ENCODE data around the gene CDK19.
"Not testable (repeated sequence)": the region's sequence is repeated elsewhere in the genome, so short reads cannot be mapped to it uniquely, and the experiment has no call there.

The CDK19 gene

GRCh38 chr6:110617057-110617456 is 198.2 kb downstream of the CDK19 start:
- DNase-seq: no peak

DNA sequence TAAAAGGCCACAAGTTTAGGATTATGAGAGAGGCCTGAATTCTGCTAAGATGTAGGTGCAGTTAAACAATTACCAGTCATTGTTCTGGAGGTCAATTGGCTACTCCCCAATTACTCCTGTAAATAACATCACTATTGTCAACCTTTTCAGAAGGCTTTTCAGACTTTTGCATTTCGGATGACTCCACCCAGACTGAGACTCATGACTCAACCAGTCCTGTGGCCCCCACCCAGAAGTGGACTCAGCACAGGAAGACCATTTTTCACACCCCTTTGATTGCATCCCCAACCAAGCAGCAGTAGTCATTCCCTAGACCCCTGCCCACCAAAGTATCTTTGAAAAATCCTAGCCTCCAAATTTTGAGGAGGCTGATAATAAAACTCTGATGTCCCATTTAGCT is 199.5 kb downstream of the CDK19 start:
- DNase-seq: no peak

DNA sequence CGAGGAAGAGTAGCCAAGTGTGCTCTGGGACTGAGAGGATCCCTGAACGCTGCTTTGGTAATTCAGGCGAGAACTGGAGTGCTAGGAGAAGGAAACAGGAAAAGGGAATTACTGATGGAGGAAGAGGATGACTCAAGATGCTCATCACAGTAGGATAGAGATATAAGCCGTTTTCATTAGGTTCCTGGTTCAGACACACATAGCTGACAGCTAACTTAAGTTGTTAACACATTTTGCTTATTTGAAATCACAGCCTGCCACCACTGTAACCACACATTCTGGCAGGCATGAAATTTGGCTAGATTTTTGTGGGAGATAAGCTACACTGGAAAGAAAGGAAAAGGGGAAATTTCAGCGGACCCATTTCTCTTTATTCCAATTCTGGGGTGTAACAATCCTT is 200.7 kb downstream of the CDK19 start:
- no peak for DNase-seq

DNA sequence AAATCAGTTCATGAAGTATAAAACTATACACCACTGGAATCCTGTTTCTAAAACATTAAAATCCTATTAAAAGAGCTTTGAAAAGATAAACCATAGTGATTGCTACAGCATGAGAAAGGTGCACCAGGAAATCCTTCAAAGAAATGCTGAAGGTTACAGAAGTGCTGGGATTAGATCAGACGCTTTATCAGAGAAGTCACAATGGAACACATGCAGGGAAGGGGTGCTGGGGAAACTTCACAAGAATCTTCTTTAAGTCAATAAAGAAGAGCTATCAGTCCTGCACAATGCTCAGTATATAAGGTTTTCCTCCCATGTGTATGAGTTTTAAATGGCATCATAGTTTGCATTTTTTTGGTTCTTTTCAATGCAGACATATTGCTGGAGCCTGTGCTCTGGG is 201.2 kb downstream of the CDK19 start:
- DNase-seq: no peak

- peak; percentile 21 for DNase-seq
Measured at GRCh38 chr6:110613356-110613755, 201.9 kb downstream of the CDK19 start.

- no peak for DNase-seq
Measured at GRCh38 chr6:110612298-110612697, 203.0 kb downstream of the CDK19 start.

DNA sequence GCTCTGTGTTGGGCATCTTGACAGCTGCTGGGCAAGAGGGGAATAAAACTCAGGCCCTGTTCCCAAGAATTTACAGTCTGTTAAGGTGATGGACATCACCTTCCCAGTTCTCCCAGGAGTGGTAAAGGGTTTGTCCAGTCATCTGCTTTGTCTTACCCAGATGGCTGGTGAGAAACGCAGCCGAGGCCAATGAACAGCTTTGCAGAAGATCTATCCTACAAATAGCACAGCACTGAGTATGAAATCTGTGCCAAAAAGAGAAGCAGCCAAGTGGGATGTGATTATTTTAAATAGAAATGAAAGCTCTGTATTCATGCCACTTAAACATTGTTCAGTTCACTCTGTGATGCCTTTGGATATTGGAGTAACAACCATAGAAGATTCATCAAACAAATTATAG is 206.2 kb downstream of the CDK19 start:
- no peak for DNase-seq

DNA sequence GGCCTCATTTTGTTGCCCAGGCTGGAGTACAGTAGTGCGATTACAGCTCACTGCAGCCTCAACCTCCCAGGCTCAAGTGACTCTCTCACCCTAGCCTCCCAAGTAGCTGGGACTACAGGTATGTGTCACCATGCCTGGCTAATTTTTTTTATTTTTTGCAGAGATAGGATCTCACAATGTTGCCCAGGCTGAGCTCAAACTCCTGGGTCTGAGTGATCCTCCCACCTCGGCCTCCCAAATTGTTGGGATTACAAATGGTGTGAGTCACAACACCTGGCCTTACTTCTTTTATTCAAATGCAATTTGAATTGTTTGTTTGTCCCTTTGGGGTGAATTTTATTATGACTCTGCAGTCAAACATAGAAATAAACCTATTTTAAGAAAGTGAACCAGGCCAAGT is 207.1 kb downstream of the CDK19 start:
- no peak for DNase-seq

DNA sequence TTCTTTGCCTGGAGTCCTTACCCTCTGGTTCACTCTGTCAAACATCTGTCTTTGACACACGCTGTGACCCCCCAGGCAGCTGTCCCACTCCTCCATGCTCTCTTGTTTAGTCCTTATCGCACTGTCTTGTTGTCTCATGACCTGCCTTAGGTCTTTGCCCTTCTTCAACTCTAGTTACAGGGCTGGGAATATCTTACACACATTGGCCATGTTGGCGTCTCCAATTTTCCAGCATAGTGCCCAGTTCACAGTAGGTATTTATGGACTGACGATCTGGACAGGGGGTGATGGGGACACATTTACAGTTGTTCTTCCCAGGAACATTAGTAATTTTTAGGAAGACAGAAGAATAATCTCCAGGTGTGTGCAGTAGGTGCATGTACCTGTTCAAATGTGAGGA is 209.1 kb downstream of the CDK19 start:
- no peak for DNase-seq

- not testable (repeated sequence) for DNase-seq
Measured at GRCh38 chr6:110600640-110601039, 214.6 kb downstream of the CDK19 start.

- no peak for DNase-seq
Measured at GRCh38 chr6:110597761-110598160, 217.5 kb downstream of the CDK19 start.

DNA sequence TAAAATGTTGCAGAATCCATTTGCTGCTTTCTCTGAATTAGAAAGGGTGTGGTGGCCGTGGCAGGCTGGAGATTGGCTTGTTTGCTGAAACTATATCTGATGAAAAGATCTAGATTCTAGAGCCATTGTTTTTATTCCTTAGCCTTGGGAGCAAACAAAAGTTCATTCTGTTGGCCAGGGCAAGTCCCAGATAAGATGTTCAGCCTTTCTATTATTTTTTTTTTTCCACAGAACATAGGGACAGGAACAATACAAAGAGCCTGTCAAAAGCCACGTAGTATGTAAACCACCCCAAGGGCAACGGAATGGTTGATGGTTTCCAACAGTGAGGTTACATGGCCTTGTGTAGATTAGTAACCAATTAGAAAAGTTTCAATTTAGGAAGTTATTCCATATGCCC is 218.9 kb downstream of the CDK19 start:
- DNase-seq: no peak

- no peak for DNase-seq
Measured at GRCh38 chr6:110595112-110595511, 220.2 kb downstream of the CDK19 start.

- no peak for DNase-seq
Measured at GRCh38 chr6:110593637-110594036, 221.6 kb downstream of the CDK19 start.

- no peak for DNase-seq
Measured at GRCh38 chr6:110592765-110593164, 222.5 kb downstream of the CDK19 start.

GRCh38 chr6:110590821-110591351 is 224.4 kb downstream of the CDK19 start:
- no peak for DNase-seq

- no peak for DNase-seq
Measured at GRCh38 chr6:110589865-110590513, 225.3 kb downstream of the CDK19 start.

- DNase-seq: no peak
Measured at GRCh38 chr6:110587328-110587727, 227.9 kb downstream of the CDK19 start.

DNA sequence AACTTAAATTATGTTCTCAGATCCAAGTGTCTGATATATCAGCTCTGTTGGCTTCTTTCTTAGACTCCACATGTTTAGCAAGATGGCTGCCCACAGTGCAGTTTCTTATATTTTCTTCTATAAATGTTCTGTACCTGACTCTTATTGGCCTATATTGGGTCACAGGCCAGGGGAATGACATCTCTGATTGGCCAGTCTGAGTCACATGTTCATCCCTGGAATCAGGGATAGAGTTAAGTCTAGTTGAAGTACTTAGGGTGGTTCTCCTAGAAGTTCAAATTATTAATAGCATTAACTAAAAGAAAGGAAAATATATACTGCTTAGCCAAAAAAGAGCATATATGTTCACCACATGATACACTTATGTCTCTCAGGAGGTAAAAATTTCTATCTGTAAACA is 233.6 kb downstream of the CDK19 start:
- no peak for DNase-seq

- not testable (repeated sequence) for DNase-seq
Measured at GRCh38 chr6:110577596-110578167, 237.6 kb downstream of the CDK19 start.

GRCh38 chr6:110575925-110576463 is 239.3 kb downstream of the CDK19 start:
- no peak for DNase-seq

DNA sequence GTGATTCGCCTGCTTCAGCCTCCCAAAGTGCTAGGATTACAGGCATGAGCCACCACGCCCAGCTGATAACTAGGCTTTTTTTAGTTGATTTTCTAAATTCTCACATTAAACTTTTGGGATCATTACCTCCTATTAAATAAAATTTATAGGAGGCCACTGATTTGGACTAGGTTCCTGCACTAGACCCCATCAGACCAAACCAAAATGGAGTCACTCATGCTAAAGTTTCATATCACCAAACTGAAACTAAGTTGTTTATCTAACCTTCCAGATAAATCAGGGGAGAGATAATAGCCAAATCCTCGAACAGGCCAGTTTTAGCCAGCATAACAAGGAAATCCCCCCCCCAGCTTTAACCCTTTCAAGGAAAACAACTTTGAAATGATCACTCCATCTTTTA is 240.5 kb downstream of the CDK19 start:
- DNase-seq: no peak

DNA sequence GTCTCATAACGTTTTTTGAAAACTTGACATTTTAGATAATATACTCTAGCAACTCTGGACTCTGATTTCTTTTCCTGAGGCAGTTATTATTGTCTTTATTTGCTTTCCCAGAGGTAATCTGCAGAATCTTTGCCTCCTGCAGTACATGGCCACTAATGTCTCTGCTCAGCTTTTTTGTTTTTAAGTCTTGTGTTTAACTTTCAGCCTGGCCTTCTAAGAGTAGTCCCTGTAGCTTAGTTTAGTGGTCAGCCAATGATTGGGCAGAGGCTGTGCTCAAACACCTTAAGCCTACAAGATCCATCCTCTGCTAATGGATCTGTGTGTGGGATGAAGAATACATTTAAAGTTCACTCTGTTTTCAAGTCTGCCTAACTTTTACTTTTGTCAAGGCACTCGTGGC is 241.7 kb downstream of the CDK19 start:
- no peak for DNase-seq

DNA sequence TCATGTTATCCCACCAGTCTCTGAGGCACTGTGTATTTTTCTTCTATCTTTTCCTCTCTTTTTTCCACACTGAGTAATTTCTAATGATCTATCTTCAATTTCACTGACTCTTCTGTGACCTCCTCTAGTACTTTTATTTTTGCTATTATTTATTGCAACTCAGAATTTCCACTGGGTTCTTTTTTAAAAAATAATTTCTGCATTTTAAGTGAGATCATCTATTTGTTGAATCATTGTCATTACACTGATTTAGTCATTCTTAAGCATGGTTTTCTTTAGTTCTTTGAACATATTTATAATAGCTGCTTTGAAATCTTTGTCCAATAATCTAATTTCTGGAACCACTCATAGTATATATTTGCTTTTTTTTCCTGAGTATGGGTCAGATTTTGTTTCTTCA is 242.1 kb downstream of the CDK19 start:
- no peak for DNase-seq

All from GF-D8 (cell line).